Esophagus muscularis mucosa (tissue), 3 donors: ENCODE measurements around the gene RFESD.

Source experiments
- POLR2AphosphoS5 ChIP-seq, 2 donors: sonication (generic); formaldehyde crosslinking; IDR thresholded peaks; one replicate each; pipeline ENCODE4 v1.6.1; 2017; ENCODE audit warnings: antibody characterized with exemption in 2 of 2
- TF ChIP-seq, protein P1 (sequence below), 3 experiments: fragments of 200-600 bp in 2 of 3; fragments of 450-650 bp in 1 of 3; sonication (generic) in 2 of 3; IDR thresholded peaks; one replicate each; pipeline ENCODE4 v1.5.1; 2017 to 2019; ENCODE audit warnings: antibody characterized with exemption in 3 of 3, mild to moderate bottlenecking in 2 of 3, moderate library complexity in 1 of 3

DNA sequence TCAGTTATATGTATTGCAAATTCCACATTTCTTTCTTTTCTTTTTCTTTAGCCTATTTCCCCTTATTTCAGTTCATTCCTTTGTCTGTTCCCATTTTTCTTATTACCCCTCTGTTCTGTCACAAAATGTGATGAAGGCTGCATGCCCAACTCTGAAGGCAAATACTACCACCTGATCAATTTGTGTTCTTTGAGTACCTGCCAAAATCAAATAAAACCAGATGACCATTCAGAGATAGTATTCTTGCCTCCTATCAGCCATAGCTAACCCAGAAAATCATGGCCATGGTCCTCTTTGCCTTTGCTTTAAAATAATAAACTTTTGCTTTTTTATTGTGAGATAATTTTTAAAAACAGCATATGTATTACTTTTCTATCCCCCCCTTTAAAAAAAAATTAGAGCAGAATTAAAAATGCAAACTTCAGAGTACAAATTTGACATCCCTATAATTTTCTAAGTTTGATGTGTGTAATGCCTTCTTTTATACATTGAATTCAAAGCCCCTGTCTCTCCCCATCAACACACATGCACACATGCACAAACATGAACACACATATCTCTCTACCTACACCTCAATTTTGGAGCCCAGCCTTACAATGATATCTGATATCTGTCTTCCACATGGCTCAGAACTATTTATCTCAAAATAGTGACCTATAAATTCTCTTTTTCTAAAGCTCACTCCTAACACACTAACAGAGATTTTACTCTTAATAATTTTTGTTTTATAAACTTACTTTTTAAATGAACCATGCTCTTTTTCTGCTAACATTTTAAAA, 3.5 kb downstream of the RFESD start:
- TF ChIP-seq, protein P1, sequence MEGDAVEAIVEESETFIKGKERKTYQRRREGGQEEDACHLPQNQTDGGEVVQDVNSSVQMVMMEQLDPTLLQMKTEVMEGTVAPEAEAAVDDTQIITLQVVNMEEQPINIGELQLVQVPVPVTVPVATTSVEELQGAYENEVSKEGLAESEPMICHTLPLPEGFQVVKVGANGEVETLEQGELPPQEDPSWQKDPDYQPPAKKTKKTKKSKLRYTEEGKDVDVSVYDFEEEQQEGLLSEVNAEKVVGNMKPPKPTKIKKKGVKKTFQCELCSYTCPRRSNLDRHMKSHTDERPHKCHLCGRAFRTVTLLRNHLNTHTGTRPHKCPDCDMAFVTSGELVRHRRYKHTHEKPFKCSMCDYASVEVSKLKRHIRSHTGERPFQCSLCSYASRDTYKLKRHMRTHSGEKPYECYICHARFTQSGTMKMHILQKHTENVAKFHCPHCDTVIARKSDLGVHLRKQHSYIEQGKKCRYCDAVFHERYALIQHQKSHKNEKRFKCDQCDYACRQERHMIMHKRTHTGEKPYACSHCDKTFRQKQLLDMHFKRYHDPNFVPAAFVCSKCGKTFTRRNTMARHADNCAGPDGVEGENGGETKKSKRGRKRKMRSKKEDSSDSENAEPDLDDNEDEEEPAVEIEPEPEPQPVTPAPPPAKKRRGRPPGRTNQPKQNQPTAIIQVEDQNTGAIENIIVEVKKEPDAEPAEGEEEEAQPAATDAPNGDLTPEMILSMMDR (IDR thresholded peaks at IDR 0.05) = no peak
- TF ChIP-seq POLR2AphosphoS5 (IDR thresholded peaks at IDR 0.05) = no peak
